ENCODE data around the gene DMRTA2.

Gene DMRTA2

DNA sequence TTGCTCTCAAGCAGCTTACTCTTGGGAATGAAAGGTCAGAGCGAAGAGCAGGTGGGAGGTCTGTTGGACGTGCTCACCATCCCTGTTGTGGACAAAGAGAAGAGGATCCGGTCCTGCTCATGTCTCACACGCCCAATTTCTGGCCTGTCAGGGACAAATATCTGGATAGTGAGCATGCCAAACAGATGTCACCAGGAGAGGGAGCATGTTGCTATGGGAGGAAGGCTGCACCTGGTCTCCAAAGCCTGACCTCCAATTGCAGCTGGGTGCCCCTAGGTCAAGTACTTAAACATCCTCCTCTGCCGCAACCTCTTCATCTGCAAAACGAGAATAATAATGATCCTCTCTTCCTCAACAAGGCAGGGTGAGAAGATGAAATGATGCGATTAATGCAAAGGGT lies 53.4 kb downstream of the DMRTA2 start:
- peak; percentile 31 for DNase-seq (ENCODE audit: low read depth)
- TF ChIP-seq MAX (IDR thresholded peaks at IDR 0.05; ENCODE audit: low read depth, low read length) (no peak), CTCF (IDR thresholded peaks at IDR 0.05; ENCODE audit: low read depth, low read length) (peak; percentile 24), POLR2A (IDR thresholded peaks at IDR 0.05; ENCODE audit: extremely low read depth, insufficient read length) (no peak), MYC (IDR thresholded peaks at IDR 0.05; ENCODE audit: low read depth, low read length) (no peak)
- H3K4me3 ChIP-seq (ENCODE audit: low read depth, low read length): no peak overlapping the region

- TF ChIP-seq CTCF (IDR thresholded peaks at IDR 0.05; ENCODE audit: low read depth, low read length): no peak
- TF ChIP-seq MYC (IDR thresholded peaks at IDR 0.05; ENCODE audit: low read depth, low read length): no peak
- no peak for TF ChIP-seq POLR2A (IDR thresholded peaks at IDR 0.05; ENCODE audit: extremely low read depth, insufficient read length)
- TF ChIP-seq MAX (IDR thresholded peaks at IDR 0.05; ENCODE audit: low read depth, low read length): no peak
- no peak overlapping the region for H3K4me3 ChIP-seq (ENCODE audit: low read depth, low read length)
- no peak for DNase-seq (ENCODE audit: low read depth)
These were observed 54.1 kb downstream of the DMRTA2 start for GRCh38 chr1:50369008-50369634.

DNA sequence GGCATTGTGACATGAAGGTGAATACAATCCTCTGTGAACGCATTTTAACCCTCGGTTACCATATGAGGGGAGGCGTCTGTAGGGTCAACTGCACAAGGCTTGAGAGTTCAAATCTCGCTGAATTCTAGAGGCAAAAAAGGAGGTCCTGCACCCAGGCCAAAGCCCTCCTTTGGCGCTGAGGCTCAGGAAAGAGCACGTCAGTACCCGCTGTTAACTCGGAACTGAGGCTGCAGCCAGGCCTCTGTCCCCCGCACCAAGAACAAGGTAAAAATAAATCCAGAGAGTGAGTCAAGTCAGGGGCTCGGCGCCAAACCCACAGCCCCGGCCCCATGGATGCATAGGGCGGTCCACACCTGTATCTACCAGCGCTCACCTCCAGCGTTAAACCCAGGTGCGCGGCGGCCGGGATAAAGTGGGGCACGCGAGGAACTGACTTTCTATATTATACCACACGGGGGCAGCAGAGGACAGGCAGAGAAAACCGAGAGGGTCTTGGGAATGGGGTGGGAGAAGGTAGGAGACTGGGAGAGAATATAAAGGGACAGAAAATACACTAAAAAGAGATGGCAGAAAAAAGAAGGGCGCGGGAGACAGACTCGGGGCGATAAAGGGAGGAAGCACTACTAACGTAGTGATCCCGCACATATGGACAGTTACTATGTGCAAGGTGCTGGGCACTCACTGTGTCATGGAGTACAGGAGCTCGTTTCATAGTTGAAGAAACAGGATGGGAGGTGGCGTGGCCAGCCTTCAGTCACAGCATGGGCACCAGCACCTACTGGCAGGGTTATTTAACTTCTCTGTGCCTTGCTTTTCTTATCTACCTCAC lies 54.9 kb downstream of the DMRTA2 start:
- no peak overlapping the region for H3K4me3 ChIP-seq (ENCODE audit: low read depth, low read length)
- TF ChIP-seq POLR2A (IDR thresholded peaks at IDR 0.05; ENCODE audit: extremely low read depth, insufficient read length) (no peak), MAX (IDR thresholded peaks at IDR 0.05; ENCODE audit: low read depth, low read length) (no peak), CTCF (IDR thresholded peaks at IDR 0.05; ENCODE audit: low read depth, low read length) (peak; percentile 47), MYC (IDR thresholded peaks at IDR 0.05; ENCODE audit: low read depth, low read length) (no peak)
- DNase-seq (ENCODE audit: low read depth): peak; percentile 34

Measured in NB4 (cell line).